Liver (tissue), 9 donors: ENCODE measurements around the gene PPP6R2. TPM values are rescaled to one million over a fixed set of nuclear protein-coding genes. Genes with fewer than 3 reads are reported as not detected.

ENCODE experiments used
- DNase-seq: peaks from one replicate; pipeline ENCODE4 v3.0.0-alpha.2; 2017; ENCODE audit warnings: low spot score
- H3K27ac ChIP-seq, 2 donors: one replicate each; pipeline ENCODE4 v1.7.0; 2013; ENCODE audit warnings: inconsistent platforms in 2 of 2, low read length in 2 of 2, control low read depth in 1 of 2, low read depth in 1 of 2, mild to moderate bottlenecking in 1 of 2
- H3K27me3 ChIP-seq, 4 donors: one replicate each; pipeline versions ENCODE4 v1.6.1 to v1.7.0; 2013; ENCODE audit warnings: low read length in 3 of 4, inconsistent platforms in 1 of 4, mild to moderate bottlenecking in 1 of 4, moderate library complexity in 1 of 4; ENCODE audit not compliant: control insufficient read depth in 4 of 4, insufficient read depth in 4 of 4
- H3K36me3 ChIP-seq, 4 donors: one replicate each; pipeline versions ENCODE4 v1.6.1 to v1.7.0; 2013; ENCODE audit warnings: low read length in 3 of 4, mild to moderate bottlenecking in 3 of 4, low read depth in 1 of 4, moderate library complexity in 1 of 4; ENCODE audit not compliant: control insufficient read depth in 4 of 4, insufficient read depth in 3 of 4
- H3K4me1 ChIP-seq, 4 donors: one replicate each; pipeline versions ENCODE4 v1.6.1 to v1.7.0; 2013; ENCODE audit warnings: low read length in 3 of 4, mild to moderate bottlenecking in 3 of 4, moderate library complexity in 1 of 4; ENCODE audit not compliant: control insufficient read depth in 4 of 4, insufficient read depth in 4 of 4
- H3K4me3 ChIP-seq, 3 donors: one replicate each; pipeline versions ENCODE4 v1.6.1 to v1.7.0; 2013; ENCODE audit warnings: low read length in 3 of 3, control low read depth in 1 of 3, low read depth in 1 of 3, mild to moderate bottlenecking in 1 of 3
- H3K9ac ChIP-seq, 2 donors: one replicate each; pipeline ENCODE4 v1.7.0; 2013; ENCODE audit warnings: low read length in 2 of 2, mild to moderate bottlenecking in 2 of 2, moderate library complexity in 2 of 2, control low read depth in 1 of 2, low read depth in 1 of 2
- H3K9me3 ChIP-seq, 4 donors: one replicate each; pipeline versions ENCODE4 v1.6.1 to v1.7.0; 2013; ENCODE audit warnings: low read length in 3 of 4; ENCODE audit not compliant: control insufficient read depth in 4 of 4
- ATF3 ChIP-seq: IDR thresholded peaks from 2 replicates; pipeline ENCODE4 v1.6.1; 2016; ENCODE audit warnings: antibody characterized with exemption
- CTCF ChIP-seq: fragments of 150-350 bp; IDR thresholded peaks from 2 replicates; pipeline ENCODE4 v1.5.1; 2017; ENCODE audit warnings: improper control_type of control experiment, low read depth, low read length; ENCODE audit not compliant: missing input control
- EGR1 ChIP-seq, 2 donors: IDR thresholded peaks; 2 replicates each; pipeline ENCODE4 v1.6.1; 2016 to 2018; ENCODE audit warnings: antibody characterized with exemption in 2 of 2, low read depth in 2 of 2
- FOXA1 ChIP-seq: IDR thresholded peaks from 2 replicates; pipeline ENCODE4 v1.6.1; 2016; ENCODE audit warnings: antibody characterized with exemption
- GABPA ChIP-seq, 2 donors: IDR thresholded peaks in 1 of 2; conservative IDR thresholded peaks in 1 of 2; 2 replicates each; pipeline ENCODE4 v1.6.1; 2016; ENCODE audit warnings: antibody characterized with exemption in 2 of 2, mild to moderate bottlenecking in 1 of 2, moderate library complexity in 1 of 2
- HNF4G ChIP-seq: IDR thresholded peaks from 2 replicates; pipeline ENCODE4 v1.6.1; 2016; ENCODE audit warnings: antibody characterized with exemption
- JUND ChIP-seq, 2 donors: IDR thresholded peaks; 2 replicates each; pipeline ENCODE4 v1.6.1; 2016; ENCODE audit warnings: antibody characterized with exemption in 2 of 2
- RAD21 ChIP-seq, 2 donors: IDR thresholded peaks; 2 replicates each; pipeline ENCODE4 v1.6.1; 2016; ENCODE audit warnings: antibody characterized with exemption in 2 of 2, mild to moderate bottlenecking in 2 of 2
- REST ChIP-seq: IDR thresholded peaks from 2 replicates; pipeline ENCODE4 v1.6.1; 2016; ENCODE audit warnings: antibody characterized with exemption, mild to moderate bottlenecking
- RXRA ChIP-seq, 2 donors: IDR thresholded peaks; 2 replicates each; pipeline ENCODE4 v1.6.1; 2017 to 2018; ENCODE audit warnings: antibody characterized with exemption in 2 of 2, mild to moderate bottlenecking in 1 of 2
- SP1 ChIP-seq: IDR thresholded peaks from 2 replicates; pipeline ENCODE4 v1.6.1; 2018; ENCODE audit warnings: antibody characterized with exemption, mild to moderate bottlenecking
- YY1 ChIP-seq: IDR thresholded peaks from 2 replicates; pipeline ENCODE4 v1.6.1; 2016; ENCODE audit warnings: antibody characterized with exemption, mild to moderate bottlenecking
- WGBS: extraction: QIAGEN DNeasy Blood & Tissue Kit; methylation state at CpG from one replicate; pipeline ENCODE4 v1.1.7; 2013; 5-methylcytosine and 5-hydroxymethylcytosine counted together
- polyA plus RNA-seq, 2 donors: library from polyadenylated mRNA; stranded (reverse) in 1 of 2; unstranded in 1 of 2; fragments of 200-250 nt in 1 of 2; fragments of >200 nt in 1 of 2; fragmentation: Nextera tagmentation in 1 of 2; extraction: Ambion mirVana in 1 of 2; gene quantifications; one replicate each; pipeline versions ENCODE4 v1.2.1 to v1.2.3, GENCODE V29; 2013 to 2015
- total RNA-seq, 2 donors: library from RNA; depleted of rRNA; stranded (reverse); fragments of >200 nt; gene quantifications; one replicate each; pipeline ENCODE4 v1.2.3, GENCODE V29; 2014
- donor health status: healthy.
- donor health status: healthy.
- donor health status: healthy.
- donor health status: healthy.
- donor health status: healthy.

PPP6R2 gene
- total and polyA plus RNA-seq, 4 donors: 28.8 to 117 (median 47.2) TPM

- WGBS: 88% methylated on average over 23 of the region's 23 CpGs
- H3K27ac ChIP-seq: no peak overlapping the region
- no peak overlapping the region for H3K9ac ChIP-seq
Measured at GRCh38 chr22:50487290-50488005, 144.3 kb downstream of the PPP6R2 start.

DNA sequence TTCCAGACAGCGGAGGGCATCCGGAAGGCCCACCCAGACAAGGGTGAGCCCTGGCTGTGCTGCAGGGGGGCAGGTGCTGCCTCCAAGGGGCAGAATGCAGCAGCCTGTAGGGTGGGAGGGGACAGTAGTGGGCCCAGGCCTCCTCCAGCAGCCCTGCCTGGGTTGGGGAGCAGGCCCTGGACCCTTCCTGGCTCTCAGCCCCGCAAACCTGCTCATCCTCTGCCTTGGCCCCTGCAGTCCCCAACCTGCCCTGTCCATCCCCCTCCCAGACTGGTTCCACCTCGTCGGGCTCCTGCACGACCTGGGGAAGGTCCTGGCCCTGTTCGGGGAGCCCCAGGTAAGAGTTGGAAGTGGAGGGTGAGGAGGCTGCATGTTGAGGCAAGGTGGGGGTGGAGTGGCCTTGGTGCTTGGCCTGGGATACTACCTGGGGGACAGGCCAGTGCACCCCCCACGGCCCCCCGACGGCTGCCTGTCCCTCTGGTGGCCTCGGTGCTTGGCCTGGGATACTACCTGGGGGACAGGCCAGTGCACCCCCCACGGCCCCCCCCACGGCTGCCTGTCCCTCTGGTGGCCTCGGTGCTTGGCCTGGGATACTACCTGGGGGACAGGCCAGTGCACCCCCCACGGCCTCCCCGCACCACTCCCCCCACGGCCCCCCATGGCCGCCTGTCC is 145.0 kb downstream of the PPP6R2 start:
- H3K4me3 ChIP-seq: no peak overlapping the region
- H3K27ac ChIP-seq: no peak overlapping the region
- no peaks in the 10 kb centered on the region for H3K27me3 ChIP-seq
- no peaks in the 10 kb centered on the region for H3K9me3 ChIP-seq
- DNase-seq: no peak
- peaks cover 0 to 12% (median 7%) of the 10 kb centered on the region in 4 donors for H3K4me1 ChIP-seq
- H3K36me3 ChIP-seq: no peaks in the 10 kb centered on the region
- 79% methylated on average over 18 of the region's 18 CpGs for WGBS
- H3K9ac ChIP-seq: no peak overlapping the region
- TF ChIP-seq FOXA1 (no peak), YY1 (no peak), RAD21 (IDR thresholded peaks at IDR 0.05) (no peak), EGR1 (IDR thresholded peaks at IDR 0.05; ENCODE audit: low read depth in 2 of 2) (no peak), REST (no peak), GABPA (IDR thresholded peaks at IDR 0.05 in 1 of 2, conservative IDR thresholded peaks at IDR 0.05 in 1 of 2) (no peak), JUND (IDR thresholded peaks at IDR 0.05) (no peak), RXRA (IDR thresholded peaks at IDR 0.05) (no peak), ATF3 (no peak), CTCF (no peak), SP1 (no peak)

More at GRCh38 chr22:50487290-50488005, 144.3 kb downstream of the PPP6R2 start:
- no peak for DNase-seq
- no peak overlapping the region for H3K4me3 ChIP-seq
- TF ChIP-seq REST (no peak), JUND (IDR thresholded peaks at IDR 0.05) (no peak), GABPA (IDR thresholded peaks at IDR 0.05 in 1 of 2, conservative IDR thresholded peaks at IDR 0.05 in 1 of 2) (no peak), HNF4G (no peak)
- peaks cover 0 to 14% (median 7%) of the 10 kb centered on the region in 4 donors for H3K4me1 ChIP-seq
- H3K9me3 ChIP-seq: no peaks in the 10 kb centered on the region
- no peaks in the 10 kb centered on the region for H3K27me3 ChIP-seq
- H3K36me3 ChIP-seq: no peaks in the 10 kb centered on the region
